WTC11 (cell line): ENCODE data around the gene MTMR2. TPM values are rescaled to one million over a fixed set of nuclear protein-coding genes. Genes with fewer than 3 reads are reported as not detected.

Experiments
- ATAC-seq: fragments of 200-7000 bp; cut with Tn5 transposase; 2 replicates; pipeline ENCODE4 v1.10.0; 2021; ENCODE audit warnings: mild to moderate bottlenecking, moderate library complexity
- CTCF ChIA-PET: fragments of 300-600 bp; sonication (Branson Sonifier 250); formaldehyde crosslinking; loops from one replicate; lab custom pipeline; 2021; ENCODE audit warnings: antibody characterized with exemption; lab: Charles Lee
- POLR2A ChIA-PET: fragments of 350-600 bp; sonication (Branson Sonifier 250); formaldehyde crosslinking; loops from one replicate; lab custom pipeline; 2021; ENCODE audit warnings: antibody characterized with exemption; lab: Charles Lee
- DNase-seq: peaks from one replicate; pipeline ENCODE4 v3.0.0; 2021; ENCODE audit warnings: low spot score
- H3K27ac Mint-ChIP-seq: 2 replicates; pipeline ENCODE4 v1.8.0; 2021; ENCODE audit warnings: mixed read lengths
- H3K27me3 Mint-ChIP-seq: 2 replicates; pipeline ENCODE4 v1.8.0; 2021; ENCODE audit warnings: low read depth, mild to moderate bottlenecking, moderate library complexity, mixed read lengths
- H3K36me3 Mint-ChIP-seq: 2 replicates; pipeline ENCODE4 v1.8.0; 2021; ENCODE audit warnings: mixed read lengths
- H3K4me1 Mint-ChIP-seq: 2 replicates; pipeline ENCODE4 v1.8.0; 2022; ENCODE audit warnings: mixed read lengths
- H3K4me3 Mint-ChIP-seq: 2 replicates; pipeline ENCODE4 v1.8.0; 2021; ENCODE audit warnings: mild to moderate bottlenecking, moderate library complexity, mixed read lengths
- H3K9me3 Mint-ChIP-seq: 2 replicates; pipeline ENCODE4 v1.8.0; 2021; ENCODE audit warnings: mixed read lengths
- AR ChIP-seq: fragments of 250-450 bp; sonication (Bioruptor Pico); IDR thresholded peaks from 2 replicates; pipeline ENCODE4 v1.9.0; 2021; ENCODE audit warnings: mild to moderate bottlenecking
- CDX4 ChIP-seq: fragments of 250-450 bp; sonication (Bioruptor Pico); IDR thresholded peaks from 2 replicates; pipeline ENCODE4 v1.9.0; 2021; ENCODE audit warnings: moderate library complexity, mild to moderate bottlenecking, inconsistent platforms, borderline replicate concordance
- CREB1 ChIP-seq: sonication (generic); formaldehyde crosslinking; IDR thresholded peaks from 2 replicates; pipeline ENCODE4 v1.8.0; 2023; ENCODE audit warnings: mild to moderate bottlenecking, missing genetic modification reagents
- ETV6 ChIP-seq: sonication (generic); formaldehyde crosslinking; IDR thresholded peaks from 2 replicates; pipeline ENCODE4 v1.8.1; 2022; ENCODE audit warnings: mild to moderate bottlenecking, missing genetic modification reagents
- MAX ChIP-seq: sonication (generic); formaldehyde crosslinking; IDR thresholded peaks from 2 replicates; pipeline ENCODE4 v1.8.0; 2022; ENCODE audit warnings: mild to moderate bottlenecking, missing genetic modification reagents
- NFATC4 ChIP-seq: fragments of 250-450 bp; sonication (Bioruptor Pico); IDR thresholded peaks from 2 replicates; pipeline ENCODE4 v1.9.0; 2021; ENCODE audit warnings: mild to moderate bottlenecking
- NR1H2 ChIP-seq: sonication (generic); formaldehyde crosslinking; IDR thresholded peaks from 2 replicates; pipeline ENCODE4 v1.9.0; 2021; ENCODE audit warnings: mild to moderate bottlenecking, moderate library complexity, missing genetic modification reagents
- OVOL2 ChIP-seq: fragments of 250-450 bp; sonication (Bioruptor Pico); IDR thresholded peaks from 2 replicates; pipeline ENCODE4 v1.9.0; 2021; ENCODE audit warnings: mild to moderate bottlenecking, borderline replicate concordance
- PRRX2 ChIP-seq: fragments of 250-450 bp; sonication (Bioruptor Pico); IDR thresholded peaks from 2 replicates; pipeline ENCODE4 v1.8.0; 2021; ENCODE audit warnings: mild to moderate bottlenecking
- RORB ChIP-seq: fragments of 250-450 bp; sonication (Bioruptor Pico); IDR thresholded peaks from 2 replicates; pipeline ENCODE4 v1.9.0; 2021; ENCODE audit warnings: mild to moderate bottlenecking
- ZBTB21 ChIP-seq: sonication (generic); formaldehyde crosslinking; IDR thresholded peaks from 2 replicates; pipeline ENCODE4 v1.8.1; 2023; ENCODE audit warnings: mild to moderate bottlenecking, missing genetic modification reagents, borderline replicate concordance
- ZNF512 ChIP-seq: sonication (generic); formaldehyde crosslinking; IDR thresholded peaks from 2 replicates; pipeline ENCODE4 v1.8.1; 2022; ENCODE audit warnings: missing genetic modification reagents, borderline replicate concordance
- ZSCAN18 ChIP-seq: fragments of 250-450 bp; sonication (Bioruptor Pico); IDR thresholded peaks from 2 replicates; pipeline ENCODE4 v2.1.2; 2022; ENCODE audit warnings: mild to moderate bottlenecking, moderate library complexity
- total RNA-seq: library from RNA; stranded (reverse); gene quantifications from 3 replicates; pipeline ENCODE4 v1.2.3, GENCODE V29; 2021
- TF ChIP-seq, protein P1 (sequence below): fragments of 250-450 bp; sonication (Bioruptor Pico); IDR thresholded peaks from 2 replicates; pipeline ENCODE4 v1.8.0; 2021; ENCODE audit warnings: mild to moderate bottlenecking
- TF ChIP-seq, protein P2 (sequence below): sonication (generic); formaldehyde crosslinking; IDR thresholded peaks from 2 replicates; pipeline ENCODE4 v1.8.0; 2022; ENCODE audit warnings: mild to moderate bottlenecking, missing genetic modification reagents
- TF ChIP-seq, protein P3 (sequence below): fragments of 250-450 bp; sonication (Bioruptor Pico); conservative IDR thresholded peaks from 2 replicates; pipeline ENCODE4 v1.9.0; 2021; ENCODE audit warnings: mild to moderate bottlenecking
- TF ChIP-seq, protein P4 (sequence below): sonication (generic); formaldehyde crosslinking; IDR thresholded peaks from 2 replicates; pipeline ENCODE4 v1.8.0; 2023; ENCODE audit warnings: missing genetic modification reagents
- TF ChIP-seq, protein P5 (sequence below): sonication (generic); formaldehyde crosslinking; IDR thresholded peaks from 2 replicates; pipeline ENCODE4 v1.8.0; 2022; ENCODE audit warnings: missing genetic modification reagents

MTMR2 gene
- total RNA-seq, 1 experiment from 2014 or later, result 45.6 TPM

DNA sequence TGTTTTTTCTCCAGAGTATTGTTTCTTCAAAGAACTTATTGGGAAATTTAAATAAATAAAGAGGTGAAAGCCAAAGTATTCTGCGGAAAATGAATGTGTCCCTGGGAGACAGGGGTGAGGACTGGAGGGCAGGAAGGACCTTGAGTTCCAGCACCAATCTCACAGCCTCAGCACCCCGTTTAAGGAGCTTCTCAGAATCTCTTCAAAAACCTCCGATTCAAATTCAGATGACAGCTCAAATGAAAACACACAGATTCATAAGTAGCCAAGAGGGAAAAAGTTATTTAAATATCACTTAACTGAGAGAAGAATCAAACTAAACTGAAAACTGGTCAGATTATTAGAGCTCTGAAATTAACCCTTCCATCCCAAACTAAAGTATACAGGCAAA lies 12.5 kb downstream of the MTMR2 start:
- no peaks in the 10 kb centered on the region for H3K36me3 Mint-ChIP-seq
- TF ChIP-seq MAX (no peak), ETV6 (no peak), AR (CRISPR knock-in tag) (no peak), ZBTB21 (CRISPR knock-in tag) (no peak), NFATC4 (CRISPR knock-in tag) (no peak), PRRX2 (CRISPR knock-in tag) (no peak), RORB (no peak), ZNF512 (CRISPR knock-in tag) (no peak), ZSCAN18 (no peak)
- TF ChIP-seq, protein P1, sequence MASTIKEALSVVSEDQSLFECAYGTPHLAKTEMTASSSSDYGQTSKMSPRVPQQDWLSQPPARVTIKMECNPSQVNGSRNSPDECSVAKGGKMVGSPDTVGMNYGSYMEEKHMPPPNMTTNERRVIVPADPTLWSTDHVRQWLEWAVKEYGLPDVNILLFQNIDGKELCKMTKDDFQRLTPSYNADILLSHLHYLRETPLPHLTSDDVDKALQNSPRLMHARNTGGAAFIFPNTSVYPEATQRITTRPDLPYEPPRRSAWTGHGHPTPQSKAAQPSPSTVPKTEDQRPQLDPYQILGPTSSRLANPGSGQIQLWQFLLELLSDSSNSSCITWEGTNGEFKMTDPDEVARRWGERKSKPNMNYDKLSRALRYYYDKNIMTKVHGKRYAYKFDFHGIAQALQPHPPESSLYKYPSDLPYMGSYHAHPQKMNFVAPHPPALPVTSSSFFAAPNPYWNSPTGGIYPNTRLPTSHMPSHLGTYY (CRISPR knock-in tag), result no peak
- TF ChIP-seq, protein P2, sequence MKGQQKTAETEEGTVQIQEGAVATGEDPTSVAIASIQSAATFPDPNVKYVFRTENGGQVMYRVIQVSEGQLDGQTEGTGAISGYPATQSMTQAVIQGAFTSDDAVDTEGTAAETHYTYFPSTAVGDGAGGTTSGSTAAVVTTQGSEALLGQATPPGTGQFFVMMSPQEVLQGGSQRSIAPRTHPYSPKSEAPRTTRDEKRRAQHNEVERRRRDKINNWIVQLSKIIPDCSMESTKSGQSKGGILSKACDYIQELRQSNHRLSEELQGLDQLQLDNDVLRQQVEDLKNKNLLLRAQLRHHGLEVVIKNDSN (CRISPR knock-in tag), result no peak
- TF ChIP-seq, protein P3, sequence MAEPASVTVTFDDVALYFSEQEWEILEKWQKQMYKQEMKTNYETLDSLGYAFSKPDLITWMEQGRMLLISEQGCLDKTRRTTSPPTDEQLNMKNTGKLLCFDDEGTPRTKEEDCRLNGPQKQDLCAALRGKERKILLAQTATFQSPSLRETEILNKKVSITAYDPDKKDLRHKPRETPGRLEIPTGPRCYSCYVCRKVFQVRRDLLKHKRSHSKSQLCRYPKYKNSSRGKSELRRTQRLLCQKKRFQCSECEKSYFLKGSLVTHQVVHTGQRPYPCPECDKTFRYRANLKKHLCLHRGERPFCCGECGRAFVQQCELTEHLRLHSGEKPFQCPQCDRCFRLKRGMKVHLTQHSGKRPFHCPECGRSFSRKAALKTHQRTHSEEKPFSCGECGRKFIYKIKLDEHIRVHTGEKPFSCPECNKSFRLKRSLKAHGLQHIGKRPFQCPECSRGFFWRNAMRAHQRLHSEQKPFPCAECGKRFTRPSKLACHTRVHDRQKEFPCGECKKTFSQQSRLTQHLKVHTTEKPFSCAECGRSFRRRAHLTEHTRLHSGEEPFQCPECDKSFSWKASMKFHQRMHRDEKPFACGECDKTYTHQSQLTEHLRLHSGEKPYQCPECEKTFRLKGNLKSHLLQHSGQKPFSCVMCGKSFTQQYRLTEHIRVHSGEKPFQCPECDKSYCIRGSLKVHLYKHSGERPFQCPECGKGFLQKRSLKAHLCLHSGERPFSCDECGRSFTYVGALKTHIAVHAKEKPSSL (CRISPR knock-in tag), result no peak
- TF ChIP-seq, all 79 proteins: peak for 0
- Mint-ChIP-seq H3K4me3 (no peak overlapping the region), H3K27me3 (no peaks in the 10 kb centered on the region), H3K27ac (no peak overlapping the region), H3K9me3 (no peaks in the 10 kb centered on the region), H3K4me1 (peaks cover 12% of the 10 kb centered on the region)
- ATAC-seq (no peak), DNase-seq (no peak)
- ChIA-PET POLR2A (no interaction called here), CTCF (no interaction called here)

- Mint-ChIP-seq H3K36me3 (no peaks in the 10 kb centered on the region), H3K4me1 (peaks cover 12% of the 10 kb centered on the region), H3K9me3 (no peaks in the 10 kb centered on the region)
- CTCF ChIA-PET, result no interaction called here
- DNase-seq, result no peak
- TF ChIP-seq NR1H2 (CRISPR knock-in tag) (no peak), CREB1 (CRISPR knock-in tag) (no peak), OVOL2 (CRISPR knock-in tag) (no peak), CDX4 (CRISPR knock-in tag) (no peak), ETV6 (no peak)
- TF ChIP-seq, protein P4, sequence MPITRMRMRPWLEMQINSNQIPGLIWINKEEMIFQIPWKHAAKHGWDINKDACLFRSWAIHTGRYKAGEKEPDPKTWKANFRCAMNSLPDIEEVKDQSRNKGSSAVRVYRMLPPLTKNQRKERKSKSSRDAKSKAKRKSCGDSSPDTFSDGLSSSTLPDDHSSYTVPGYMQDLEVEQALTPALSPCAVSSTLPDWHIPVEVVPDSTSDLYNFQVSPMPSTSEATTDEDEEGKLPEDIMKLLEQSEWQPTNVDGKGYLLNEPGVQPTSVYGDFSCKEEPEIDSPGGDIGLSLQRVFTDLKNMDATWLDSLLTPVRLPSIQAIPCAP (CRISPR knock-in tag), result no peak
- TF ChIP-seq, protein P5, sequence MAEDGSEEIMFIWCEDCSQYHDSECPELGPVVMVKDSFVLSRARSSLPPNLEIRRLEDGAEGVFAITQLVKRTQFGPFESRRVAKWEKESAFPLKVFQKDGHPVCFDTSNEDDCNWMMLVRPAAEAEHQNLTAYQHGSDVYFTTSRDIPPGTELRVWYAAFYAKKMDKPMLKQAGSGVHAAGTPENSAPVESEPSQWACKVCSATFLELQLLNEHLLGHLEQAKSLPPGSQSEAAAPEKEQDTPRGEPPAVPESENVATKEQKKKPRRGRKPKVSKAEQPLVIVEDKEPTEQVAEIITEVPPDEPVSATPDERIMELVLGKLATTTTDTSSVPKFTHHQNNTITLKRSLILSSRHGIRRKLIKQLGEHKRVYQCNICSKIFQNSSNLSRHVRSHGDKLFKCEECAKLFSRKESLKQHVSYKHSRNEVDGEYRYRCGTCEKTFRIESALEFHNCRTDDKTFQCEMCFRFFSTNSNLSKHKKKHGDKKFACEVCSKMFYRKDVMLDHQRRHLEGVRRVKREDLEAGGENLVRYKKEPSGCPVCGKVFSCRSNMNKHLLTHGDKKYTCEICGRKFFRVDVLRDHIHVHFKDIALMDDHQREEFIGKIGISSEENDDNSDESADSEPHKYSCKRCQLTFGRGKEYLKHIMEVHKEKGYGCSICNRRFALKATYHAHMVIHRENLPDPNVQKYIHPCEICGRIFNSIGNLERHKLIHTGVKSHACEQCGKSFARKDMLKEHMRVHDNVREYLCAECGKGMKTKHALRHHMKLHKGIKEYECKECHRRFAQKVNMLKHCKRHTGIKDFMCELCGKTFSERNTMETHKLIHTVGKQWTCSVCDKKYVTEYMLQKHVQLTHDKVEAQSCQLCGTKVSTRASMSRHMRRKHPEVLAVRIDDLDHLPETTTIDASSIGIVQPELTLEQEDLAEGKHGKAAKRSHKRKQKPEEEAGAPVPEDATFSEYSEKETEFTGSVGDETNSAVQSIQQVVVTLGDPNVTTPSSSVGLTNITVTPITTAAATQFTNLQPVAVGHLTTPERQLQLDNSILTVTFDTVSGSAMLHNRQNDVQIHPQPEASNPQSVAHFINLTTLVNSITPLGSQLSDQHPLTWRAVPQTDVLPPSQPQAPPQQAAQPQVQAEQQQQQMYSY (CRISPR knock-in tag), result no peak
- TF ChIP-seq, all 79 proteins: peak for 0
- Mint-ChIP-seq H3K4me3 (no peak overlapping the region), H3K27me3 (no peaks in the 10 kb centered on the region), H3K27ac (no peak overlapping the region)
- POLR2A ChIA-PET, result no interaction called here
- ATAC-seq, result no peak
Observed at GRCh38 chr11:95910638-95911368, 13.1 kb downstream of the MTMR2 start.
